GM12878 (cell line): ENCODE data around the gene SNX8.

Experiments
- ATF2 ChIP-seq: IDR thresholded peaks from 2 replicates; pipeline ENCODE4 v1.6.1; 2012; ENCODE audit warnings: low read length, inconsistent platforms
- CTCF ChIP-seq, 3 experiments: IDR thresholded peaks in 2 of 3; conservative IDR thresholded peaks in 1 of 3; 2 replicates each; pipeline ENCODE4 v1.5.1; 2011; ENCODE audit warnings: low read depth in 3 of 3, low read length in 3 of 3, mild to moderate bottlenecking in 3 of 3, control low read depth in 2 of 3, moderate library complexity in 2 of 3, inconsistent platforms in 1 of 3, mixed read lengths in 1 of 3; ENCODE audit not compliant: control insufficient read depth in 2 of 3, insufficient read depth in 1 of 3; ENCODE audit errors: extremely low read depth in 1 of 3
- EP300 ChIP-seq, 2 experiments: fragments of 150-350 bp in 1 of 2; IDR thresholded peaks; 2 replicates each; pipeline ENCODE4 v1.6.1; 2011 to 2012; ENCODE audit warnings: low read depth in 2 of 2, low read length in 2 of 2, borderline replicate concordance in 1 of 2, improper control_type of control experiment in 1 of 2, inconsistent platforms in 1 of 2; ENCODE audit not compliant: control insufficient read depth in 1 of 2
- HDAC2 ChIP-seq: fragments of 200-600 bp; sonication (generic); IDR thresholded peaks from 2 replicates; pipeline ENCODE4 v1.6.1; 2017
- HDGF ChIP-seq: fragments of 450-650 bp; IDR thresholded peaks from 2 replicates; pipeline ENCODE4 v1.6.1; 2016; ENCODE audit warnings: antibody characterized with exemption
- KAT2A ChIP-seq: conservative IDR thresholded peaks from 2 replicates; pipeline ENCODE4 v1.6.1; 2011; ENCODE audit warnings: low read depth, low read length; ENCODE audit not compliant: control insufficient read depth
- MAX ChIP-seq: IDR thresholded peaks from 2 replicates; pipeline ENCODE4 v1.6.1; 2012; ENCODE audit warnings: low read depth, low read length, improper control_type of control experiment
- PBX3 ChIP-seq: IDR thresholded peaks from 2 replicates; pipeline ENCODE4 v1.6.1; 2011; ENCODE audit warnings: mild to moderate bottlenecking, low read depth, low read length, moderate library complexity; ENCODE audit not compliant: insufficient replicate concordance
- POLR2AphosphoS5 ChIP-seq: IDR thresholded peaks from 2 replicates; pipeline ENCODE4 v1.6.1; 2011; ENCODE audit warnings: mild to moderate bottlenecking, low read length, inconsistent platforms
- RAD21 ChIP-seq: IDR thresholded peaks from 2 replicates; pipeline ENCODE4 v1.6.1; 2011; ENCODE audit warnings: mild to moderate bottlenecking, low read depth, low read length, moderate library complexity; ENCODE audit not compliant: insufficient read depth

- no peak for TF ChIP-seq CTCF (IDR thresholded peaks at IDR 0.05 in 2 of 3, conservative IDR thresholded peaks at IDR 0.05 in 1 of 3; ENCODE audit: control insufficient read depth in 2 of 3, extremely low read depth in 1 of 3, insufficient read depth in 1 of 3, low read depth in 3 of 3, low read length in 3 of 3)
- TF ChIP-seq POLR2AphosphoS5: no peak
- TF ChIP-seq PBX3: no peak
- no peak for TF ChIP-seq HDAC2
- TF ChIP-seq ATF2: no peak
- no peak for TF ChIP-seq MAX
- no peak for TF ChIP-seq RAD21
- TF ChIP-seq KAT2A: no peak
- TF ChIP-seq EP300 (IDR thresholded peaks at IDR 0.05; ENCODE audit: borderline replicate concordance in 1 of 2, control insufficient read depth in 1 of 2, low read depth in 2 of 2, low read length in 2 of 2): no peak
- TF ChIP-seq HDGF: no peak
These were observed 104.3 kb downstream of the SNX8 start for GRCh38 chr7:2209961-2210323.
